RWPE2 (cell line): ENCODE results near the gene CRTC1.

Experiments
- ATAC-seq: fragments of 200-7000 bp; cut with Tn5 transposase; 3 replicates; pipeline ENCODE4 v1.9.1; 2021; ENCODE audit warnings: low read depth
- DNase-seq: peaks from one replicate; pipeline ENCODE4 v3.0.0-alpha.2; 2020; ENCODE audit warnings: low spot score
- H3K27ac ChIP-seq: fragments of 450-650 bp; 2 replicates; pipeline ENCODE4 v1.5.1; 2017; ENCODE audit warnings: mild to moderate bottlenecking; ENCODE audit not compliant: poor library complexity, severe bottlenecking
- H3K27me3 ChIP-seq: fragments of 250-450 bp; sonication (Bioruptor Pico); 2 replicates; pipeline ENCODE4 v1.5.1; 2021; ENCODE audit warnings: mild to moderate bottlenecking, moderate library complexity; ENCODE audit not compliant: insufficient read depth, poor library complexity, severe bottlenecking
- H3K36me3 ChIP-seq: fragments of 250-450 bp; sonication (Bioruptor Pico); 2 replicates; pipeline ENCODE4 v1.5.1; 2020; ENCODE audit warnings: low read depth, mild to moderate bottlenecking, moderate library complexity
- H3K4me1 ChIP-seq: fragments of 250-450 bp; sonication (Bioruptor Pico); 2 replicates; pipeline ENCODE4 v1.5.1; 2021; ENCODE audit warnings: mild to moderate bottlenecking, moderate library complexity; ENCODE audit not compliant: insufficient read depth, poor library complexity, severe bottlenecking
- H3K4me3 ChIP-seq: fragments of 250-450 bp; sonication (Bioruptor Pico); 2 replicates; pipeline ENCODE4 v1.5.1; 2021; ENCODE audit warnings: mild to moderate bottlenecking, moderate library complexity; ENCODE audit not compliant: severe bottlenecking
- H3K9me3 ChIP-seq: fragments of 250-450 bp; sonication (Bioruptor Pico); 2 replicates; pipeline ENCODE4 v1.5.1; 2021; ENCODE audit warnings: mild to moderate bottlenecking, moderate library complexity; ENCODE audit not compliant: severe bottlenecking
- CTCF ChIP-seq: fragments of 450-650 bp; IDR thresholded peaks from one replicate; pipeline ENCODE4 v1.5.1; 2017; ENCODE audit warnings: mild to moderate bottlenecking, moderate library complexity; ENCODE audit not compliant: poor library complexity, severe bottlenecking

CRTC1 gene

DNA sequence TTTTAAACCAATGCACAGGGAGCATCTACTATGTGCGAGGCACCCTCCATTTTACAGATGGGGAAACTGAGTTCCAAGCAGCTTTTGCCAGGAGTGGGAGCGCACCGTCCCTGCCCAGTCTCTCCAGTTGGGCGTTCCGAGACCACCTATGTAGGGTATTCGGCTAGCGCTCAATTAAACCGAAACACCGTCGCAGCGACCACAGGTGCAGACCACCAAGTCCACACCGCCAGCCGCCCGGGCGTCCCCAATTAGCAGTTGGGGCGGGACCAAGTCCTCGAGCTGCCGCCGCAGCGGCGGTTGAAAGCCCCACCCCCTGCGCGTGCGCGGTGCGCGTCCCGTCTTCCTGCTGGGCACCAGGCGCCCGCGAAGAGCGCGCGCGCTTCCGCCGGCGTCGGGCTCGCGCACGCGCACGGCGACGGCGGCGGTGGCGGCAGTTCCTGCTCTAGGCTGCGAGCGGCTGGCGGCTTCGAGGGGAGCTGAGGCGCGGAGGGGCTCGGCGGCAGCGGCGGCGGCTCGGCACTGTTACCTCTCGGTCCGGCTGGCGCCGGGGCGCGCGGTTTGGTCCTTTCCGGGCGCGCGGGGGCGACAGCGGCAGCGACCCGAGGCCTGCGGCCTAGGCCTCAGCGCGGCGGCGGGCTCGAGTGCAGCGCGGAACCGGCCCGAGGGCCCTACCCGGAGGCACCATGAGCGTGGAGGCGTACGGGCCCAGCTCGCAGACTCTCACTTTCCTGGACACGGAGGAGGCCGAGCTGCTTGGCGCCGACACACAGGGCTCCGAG is 148.2 kb downstream of the CRTC1 start, which contains the start of gene UPF1:
Gene UPF1, plus strand, starts transcription at position 436 of the 782 bp plus-strand sequence. Its CDS starts 251 bp downstream, at position 687.
- no peaks in the 10 kb centered on the region for H3K9me3 ChIP-seq
- peak within 1 kb of the TSS; percentile 56 for H3K27ac ChIP-seq
- H3K27me3 ChIP-seq: no peaks in the 10 kb centered on the region
- H3K4me1 ChIP-seq: peaks cover 7% of the 10 kb centered on the region
- H3K4me3 ChIP-seq: peak within 1 kb of the TSS; percentile 83
- peak; percentile 89 for DNase-seq
- no peak for TF ChIP-seq CTCF
- peak; percentile 64 for ATAC-seq
- peaks cover 29% of the 10 kb centered on the region for H3K36me3 ChIP-seq
